Measurements from ENCODE around the gene ZDHHC3. TPM values are rescaled to one million over a fixed set of nuclear protein-coding genes. Genes with fewer than 3 reads are reported as not detected.

Gene ZDHHC3
- total RNA-seq, 3 donors from 2014 or later: 69.5 to 120 (median 71.9) TPM

- Histone ChIP-seq H3K27ac (no peak overlapping the region), H3K9me3 (no peaks in the 10 kb centered on the region), H3K4me1 (no peaks in the 10 kb centered on the region), H3K27me3 (no peaks in the 10 kb centered on the region), H3K36me3 (no peaks in the 10 kb centered on the region), H3K4me3 (no peak overlapping the region)
- intact Hi-C loops (cut with DNase I; ENCODE audit: low total_unique reads): no loop called here
- TF ChIP-seq, protein P1, sequence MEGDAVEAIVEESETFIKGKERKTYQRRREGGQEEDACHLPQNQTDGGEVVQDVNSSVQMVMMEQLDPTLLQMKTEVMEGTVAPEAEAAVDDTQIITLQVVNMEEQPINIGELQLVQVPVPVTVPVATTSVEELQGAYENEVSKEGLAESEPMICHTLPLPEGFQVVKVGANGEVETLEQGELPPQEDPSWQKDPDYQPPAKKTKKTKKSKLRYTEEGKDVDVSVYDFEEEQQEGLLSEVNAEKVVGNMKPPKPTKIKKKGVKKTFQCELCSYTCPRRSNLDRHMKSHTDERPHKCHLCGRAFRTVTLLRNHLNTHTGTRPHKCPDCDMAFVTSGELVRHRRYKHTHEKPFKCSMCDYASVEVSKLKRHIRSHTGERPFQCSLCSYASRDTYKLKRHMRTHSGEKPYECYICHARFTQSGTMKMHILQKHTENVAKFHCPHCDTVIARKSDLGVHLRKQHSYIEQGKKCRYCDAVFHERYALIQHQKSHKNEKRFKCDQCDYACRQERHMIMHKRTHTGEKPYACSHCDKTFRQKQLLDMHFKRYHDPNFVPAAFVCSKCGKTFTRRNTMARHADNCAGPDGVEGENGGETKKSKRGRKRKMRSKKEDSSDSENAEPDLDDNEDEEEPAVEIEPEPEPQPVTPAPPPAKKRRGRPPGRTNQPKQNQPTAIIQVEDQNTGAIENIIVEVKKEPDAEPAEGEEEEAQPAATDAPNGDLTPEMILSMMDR (IDR thresholded peaks at IDR 0.05): no peak
- TF ChIP-seq POLR2A (IDR thresholded peaks at IDR 0.05) (no peak), POLR2AphosphoS5 (IDR thresholded peaks at IDR 0.05) (no peak)
- DNase-seq (ENCODE audit: low spot score in 2 of 2): no peak
Measured at GRCh38 chr3:45002139-45002660, 26.2 kb upstream of the ZDHHC3 start.

DNA sequence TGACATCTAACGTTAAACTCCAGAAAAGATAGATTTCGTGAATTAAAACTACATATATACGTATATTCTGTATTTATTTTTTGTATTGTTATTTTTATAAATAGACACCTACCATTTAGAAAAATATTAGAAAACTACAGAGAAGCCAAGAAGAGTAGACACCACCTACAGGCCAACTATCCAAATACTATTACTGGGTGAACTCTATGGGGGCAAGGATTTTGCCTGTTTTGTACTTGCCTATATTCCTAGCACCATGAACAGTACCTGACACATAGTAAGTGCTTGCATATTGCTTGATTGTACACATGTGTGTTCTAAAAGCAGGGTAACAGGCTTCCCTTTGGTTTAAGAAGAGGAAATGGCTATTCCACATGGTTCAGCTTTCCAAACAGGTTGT, 25.8 kb upstream of the ZDHHC3 start:
- no peaks in the 10 kb centered on the region for H3K36me3 ChIP-seq
- no peaks in the 10 kb centered on the region for H3K4me1 ChIP-seq
- no peaks in the 10 kb centered on the region for H3K27me3 ChIP-seq
- H3K27ac ChIP-seq: no peak overlapping the region
- TF ChIP-seq POLR2A (IDR thresholded peaks at IDR 0.05) (no peak), POLR2AphosphoS5 (IDR thresholded peaks at IDR 0.05) (no peak)
- TF ChIP-seq, protein P1 (IDR thresholded peaks at IDR 0.05): no peak
- H3K4me3 ChIP-seq: no peak overlapping the region
- intact Hi-C loops (cut with DNase I; ENCODE audit: low total_unique reads): no loop called here
- DNase-seq (ENCODE audit: low spot score in 2 of 2): no peak
- no peaks in the 10 kb centered on the region for H3K9me3 ChIP-seq

- no peaks in the 10 kb centered on the region for H3K36me3 ChIP-seq
Measured at GRCh38 chr3:45000823-45001222, 24.8 kb upstream of the ZDHHC3 start.

DNA sequence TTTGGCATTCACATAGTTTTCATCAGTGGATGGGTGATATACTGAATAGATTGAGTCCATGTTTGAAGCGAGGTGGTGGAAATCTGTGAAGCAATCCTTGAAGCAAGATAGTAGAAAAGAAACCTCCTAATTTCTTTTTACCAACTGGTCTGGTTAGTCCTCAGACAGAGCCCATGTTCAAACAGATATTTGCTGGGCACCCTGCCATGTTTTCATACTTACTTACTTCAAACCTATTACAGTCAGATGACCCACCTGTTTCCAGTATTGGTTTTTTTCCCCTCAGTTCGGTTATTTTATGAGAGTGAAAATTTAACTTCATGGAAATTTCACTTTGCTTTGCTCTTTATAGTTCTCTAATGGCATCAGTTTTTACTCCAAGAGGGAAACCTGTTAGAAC, 23.8 kb upstream of the ZDHHC3 start:
- intact Hi-C loops (cut with DNase I; ENCODE audit: low total_unique reads): no loop called here
- no peak for DNase-seq (ENCODE audit: low spot score in 2 of 2)
- no peaks in the 10 kb centered on the region for H3K4me1 ChIP-seq
- no peaks in the 10 kb centered on the region for H3K9me3 ChIP-seq
- no peaks in the 10 kb centered on the region for H3K27me3 ChIP-seq
- no peak overlapping the region for H3K4me3 ChIP-seq
- H3K27ac ChIP-seq: no peak overlapping the region
- no peaks in the 10 kb centered on the region for H3K36me3 ChIP-seq
- TF ChIP-seq POLR2A (IDR thresholded peaks at IDR 0.05) (no peak), POLR2AphosphoS5 (IDR thresholded peaks at IDR 0.05) (no peak)
- TF ChIP-seq, protein P1 (IDR thresholded peaks at IDR 0.05): no peak

More at GRCh38 chr3:45000823-45001222, 24.8 kb upstream of the ZDHHC3 start:
- TF ChIP-seq, protein P1 (IDR thresholded peaks at IDR 0.05): no peak
- TF ChIP-seq POLR2A (IDR thresholded peaks at IDR 0.05): no peak
- TF ChIP-seq POLR2AphosphoS5 (IDR thresholded peaks at IDR 0.05): no peak
- Histone ChIP-seq H3K4me1 (no peaks in the 10 kb centered on the region), H3K4me3 (no peak overlapping the region), H3K27me3 (no peaks in the 10 kb centered on the region), H3K27ac (no peak overlapping the region), H3K9me3 (no peaks in the 10 kb centered on the region)
- intact Hi-C loops (cut with DNase I; ENCODE audit: low total_unique reads): no loop called here
- DNase-seq (ENCODE audit: low spot score in 2 of 2): no peak

DNA sequence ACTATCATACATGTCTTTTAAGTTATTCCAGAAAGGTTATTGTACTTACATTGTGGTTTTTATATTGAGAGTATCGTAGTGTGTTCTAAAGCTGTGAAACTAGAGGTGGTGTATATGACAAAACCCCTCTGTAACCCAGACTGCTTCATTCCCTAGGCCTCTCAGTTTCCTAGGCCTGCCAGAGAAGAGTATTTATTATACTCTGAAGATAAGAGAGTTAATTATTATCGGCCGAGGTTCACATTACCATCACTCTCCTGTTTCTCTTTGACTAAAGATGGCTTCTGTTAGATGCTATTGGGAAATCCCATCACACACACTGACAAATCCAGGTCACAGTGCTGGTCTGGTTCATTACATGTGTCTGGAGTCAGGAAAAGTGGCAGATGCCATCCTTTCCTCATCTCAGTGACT, 20.6 kb upstream of the ZDHHC3 start:
- Histone ChIP-seq H3K9me3 (no peaks in the 10 kb centered on the region), H3K36me3 (no peaks in the 10 kb centered on the region), H3K4me1 (no peaks in the 10 kb centered on the region), H3K27ac (peak overlapping the region in 1 of 2 donors; percentile 46), H3K4me3 (no peak overlapping the region), H3K27me3 (no peaks in the 10 kb centered on the region)
- no peak for DNase-seq (ENCODE audit: low spot score in 2 of 2)
- TF ChIP-seq POLR2A (IDR thresholded peaks at IDR 0.05) (no peak), POLR2AphosphoS5 (IDR thresholded peaks at IDR 0.05) (no peak)
- TF ChIP-seq, protein P1 (IDR thresholded peaks at IDR 0.05): no peak
- intact Hi-C loops (cut with DNase I; ENCODE audit: low total_unique reads): no loop called here

Data from breast epithelium (tissue), 4 donors.